Measurements from ENCODE around the gene OR5H14.
"Not testable (repeated sequence)": the region's sequence is repeated elsewhere in the genome, so short reads cannot be mapped to it uniquely, and the experiment has no call there.

OR5H14 gene

GRCh38 chr3:98147179-98147578, at the start of gene OR5H14:
Gene OR5H14 (plus strand): TSS chr3:98147479. CDS start chr3:98149386, 1,907 bp downstream.
- no peaks in the 10 kb centered on the region for H3K27me3 Mint-ChIP-seq
- CTCF ChIA-PET: no interaction called here
- H3K36me3 Mint-ChIP-seq: no peaks in the 10 kb centered on the region
- no peaks in the 10 kb centered on the region for H3K4me1 Mint-ChIP-seq
- no peak within 1 kb of the TSS for H3K27ac Mint-ChIP-seq
- no peak for DNase-seq
- no peaks in the 10 kb centered on the region for H3K9me3 Mint-ChIP-seq
- H3K4me3 Mint-ChIP-seq: no peak within 1 kb of the TSS

GRCh38 chr3:98099848-98100247, 47.4 kb upstream of the OR5H14 start:
- Mint-ChIP-seq H3K4me3 (no peak overlapping the region), H3K36me3 (no peaks in the 10 kb centered on the region), H3K27me3 (no peaks in the 10 kb centered on the region), H3K27ac (no peak overlapping the region), H3K4me1 (no peaks in the 10 kb centered on the region), H3K9me3 (no peaks in the 10 kb centered on the region)
- no peak for DNase-seq
- CTCF ChIA-PET: no interaction called here

GRCh38 chr3:98108162-98108561, 39.1 kb upstream of the OR5H14 start:
- Mint-ChIP-seq H3K9me3 (peaks cover 2% of the 10 kb centered on the region), H3K4me3 (no peak overlapping the region), H3K27ac (no peak overlapping the region), H3K4me1 (no peaks in the 10 kb centered on the region), H3K27me3 (no peaks in the 10 kb centered on the region), H3K36me3 (no peaks in the 10 kb centered on the region)
- CTCF ChIA-PET: no interaction called here
- no peak for DNase-seq

- CTCF ChIA-PET: no interaction called here
- Mint-ChIP-seq H3K27ac (no peak overlapping the region), H3K27me3 (no peaks in the 10 kb centered on the region), H3K4me3 (no peak overlapping the region), H3K4me1 (no peaks in the 10 kb centered on the region), H3K36me3 (no peaks in the 10 kb centered on the region), H3K9me3 (peaks cover 2% of the 10 kb centered on the region)
- no peak for DNase-seq
Measured at GRCh38 chr3:98109807-98110549, 37.3 kb upstream of the OR5H14 start.

- H3K27me3 Mint-ChIP-seq: no peaks in the 10 kb centered on the region
- H3K9me3 Mint-ChIP-seq: peaks cover 2% of the 10 kb centered on the region
Measured at GRCh38 chr3:98110550-98110908, 36.8 kb upstream of the OR5H14 start.

GRCh38 chr3:98114264-98114663, 33.0 kb upstream of the OR5H14 start:
- CTCF ChIA-PET: no interaction called here
- no peak for DNase-seq
- H3K27ac Mint-ChIP-seq: no peak overlapping the region
- no peaks in the 10 kb centered on the region for H3K4me1 Mint-ChIP-seq
- H3K9me3 Mint-ChIP-seq: peaks cover 2% of the 10 kb centered on the region
- no peaks in the 10 kb centered on the region for H3K27me3 Mint-ChIP-seq
- H3K36me3 Mint-ChIP-seq: no peaks in the 10 kb centered on the region
- H3K4me3 Mint-ChIP-seq: no peak overlapping the region

More at GRCh38 chr3:98110550-98110908, 36.8 kb upstream of the OR5H14 start:
- Mint-ChIP-seq H3K36me3 (no peaks in the 10 kb centered on the region), H3K4me3 (no peak overlapping the region), H3K27ac (no peak overlapping the region), H3K4me1 (no peaks in the 10 kb centered on the region)
- DNase-seq: no peak
- CTCF ChIA-PET: no interaction called here

- H3K27me3 Mint-ChIP-seq: no peaks in the 10 kb centered on the region
- H3K27ac Mint-ChIP-seq: no peak overlapping the region
- CTCF ChIA-PET: no interaction called here
- no peaks in the 10 kb centered on the region for H3K9me3 Mint-ChIP-seq
- H3K36me3 Mint-ChIP-seq: no peaks in the 10 kb centered on the region
- no peak overlapping the region for H3K4me3 Mint-ChIP-seq
- no peaks in the 10 kb centered on the region for H3K4me1 Mint-ChIP-seq
- DNase-seq: no peak
Measured at GRCh38 chr3:98115717-98116116, 31.6 kb upstream of the OR5H14 start.

- H3K36me3 Mint-ChIP-seq: no peaks in the 10 kb centered on the region
- H3K27ac Mint-ChIP-seq: no peak within 1 kb of the TSS
- H3K4me3 Mint-ChIP-seq: no peak within 1 kb of the TSS
- H3K27me3 Mint-ChIP-seq: no peaks in the 10 kb centered on the region
- DNase-seq: no peak
- H3K9me3 Mint-ChIP-seq: no peaks in the 10 kb centered on the region
- H3K4me1 Mint-ChIP-seq: no peaks in the 10 kb centered on the region
- CTCF ChIA-PET: no interaction called here
Measured at GRCh38 chr3:98130421-98130820, 16.9 kb upstream of the OR5H14 start, which contains the start of gene OR5H1. Gene OR5H1 (plus strand): TSS chr3:98130721. CDS start chr3:98132698, 1,977 bp downstream.

GRCh38 chr3:98136631-98137030, 10.6 kb upstream of the OR5H14 start:
- Mint-ChIP-seq H3K4me3 (no peak overlapping the region), H3K27me3 (peaks cover 4% of the 10 kb centered on the region), H3K4me1 (no peaks in the 10 kb centered on the region), H3K27ac (no peak overlapping the region), H3K9me3 (no peaks in the 10 kb centered on the region), H3K36me3 (no peaks in the 10 kb centered on the region)
- CTCF ChIA-PET: no interaction called here
- no peak for DNase-seq

- H3K36me3 Mint-ChIP-seq, H3K27ac Mint-ChIP-seq, H3K4me3 Mint-ChIP-seq, H3K27me3 Mint-ChIP-seq, H3K4me1 Mint-ChIP-seq, DNase-seq, CTCF ChIA-PET, H3K9me3 Mint-ChIP-seq: not testable (repeated sequence)
Measured at GRCh38 chr3:98137826-98138557, 9.3 kb upstream of the OR5H14 start.

GRCh38 chr3:98140531-98140930, 6.7 kb upstream of the OR5H14 start:
- Mint-ChIP-seq H3K36me3 (no peaks in the 10 kb centered on the region), H3K27ac (no peak overlapping the region), H3K9me3 (no peaks in the 10 kb centered on the region), H3K4me1 (no peaks in the 10 kb centered on the region), H3K4me3 (no peak overlapping the region), H3K27me3 (peaks cover 4% of the 10 kb centered on the region)
- CTCF ChIA-PET: no interaction called here
- DNase-seq: no peak

- CTCF ChIA-PET: no interaction called here
Measured at GRCh38 chr3:98148751-98149150, 1.5 kb downstream of the OR5H14 start.

GRCh38 chr3:98149456-98149855, 2.2 kb downstream of the OR5H14 start:
- H3K36me3 Mint-ChIP-seq, H3K4me3 Mint-ChIP-seq, H3K9me3 Mint-ChIP-seq, DNase-seq, H3K27me3 Mint-ChIP-seq, H3K4me1 Mint-ChIP-seq, H3K27ac Mint-ChIP-seq, CTCF ChIA-PET: not testable (repeated sequence)

More at GRCh38 chr3:98148751-98149150, 1.5 kb downstream of the OR5H14 start:
- Mint-ChIP-seq H3K27ac (no peak overlapping the region), H3K36me3 (no peaks in the 10 kb centered on the region), H3K9me3 (peaks cover 2% of the 10 kb centered on the region), H3K27me3 (no peaks in the 10 kb centered on the region), H3K4me3 (no peak overlapping the region), H3K4me1 (no peaks in the 10 kb centered on the region)
- no peak for DNase-seq

- Mint-ChIP-seq H3K27ac (no peak overlapping the region), H3K4me1 (no peaks in the 10 kb centered on the region), H3K36me3 (no peaks in the 10 kb centered on the region), H3K27me3 (no peaks in the 10 kb centered on the region), H3K9me3 (peaks cover 2% of the 10 kb centered on the region), H3K4me3 (no peak overlapping the region)
- DNase-seq: no peak
- CTCF ChIA-PET: no interaction called here
Measured at GRCh38 chr3:98151241-98151640, 4.0 kb downstream of the OR5H14 start.

- H3K36me3 Mint-ChIP-seq: no peaks in the 10 kb centered on the region
- CTCF ChIA-PET: no interaction called here
- no peak within 1 kb of the TSS for H3K4me3 Mint-ChIP-seq
- no peaks in the 10 kb centered on the region for H3K9me3 Mint-ChIP-seq
- DNase-seq: no peak
- peaks cover 3% of the 10 kb centered on the region for H3K27me3 Mint-ChIP-seq
- H3K4me1 Mint-ChIP-seq: no peaks in the 10 kb centered on the region
- H3K27ac Mint-ChIP-seq: no peak within 1 kb of the TSS
Measured at GRCh38 chr3:98166396-98166795, 19.1 kb downstream of the OR5H14 start, which contains the start of gene OR5H15. Gene OR5H15 (plus strand): TSS chr3:98166696. CDS start chr3:98168700, 2,004 bp downstream.

All from activated naive CD4-positive, alpha-beta T cell treated with anti-CD3 and anti-CD28 coated beads, Interleukin-2, amount 10 ng/mL, durations not matched to agents 7 days and 5 days (primary cell).